C4-2B (cell line): Measurements from ENCODE around the gene RIN3.

Experiments used
- CTCF ChIP-seq: fragments of 450-650 bp; conservative IDR thresholded peaks from 2 replicates; pipeline ENCODE4 v1.5.1; 2017; ENCODE audit warnings: mild to moderate bottlenecking
- ZFX ChIP-seq: fragments of 450-650 bp; IDR thresholded peaks from 2 replicates; pipeline ENCODE4 v1.6.1; 2017

DNA sequence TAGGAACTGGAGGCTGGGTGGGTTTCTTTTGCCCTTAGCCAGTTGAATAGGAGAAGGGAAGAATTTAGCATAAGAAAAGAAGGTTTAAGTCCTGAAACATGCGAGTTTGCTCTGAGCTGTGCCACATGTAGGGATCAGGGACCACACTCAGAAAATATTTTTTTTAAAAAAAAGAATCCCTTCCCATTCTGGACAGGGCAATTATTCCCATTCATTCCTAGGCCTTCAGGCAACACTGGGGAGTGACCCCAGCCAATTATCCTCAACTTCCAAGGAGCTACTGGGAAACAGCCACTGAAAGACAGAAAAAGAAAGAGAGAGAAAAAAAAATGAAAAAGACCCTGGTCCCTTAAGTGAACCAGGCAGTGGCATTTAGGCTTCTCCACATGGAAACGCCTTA, 115.1 kb downstream of the RIN3 start:
- TF ChIP-seq CTCF (no peak), ZFX (no peak)
